Adrenal gland (tissue), 5 donors: ENCODE data around the gene APBA2.

Experiments used
- CTCF ChIP-seq, 6 experiments: fragments of 450-650 bp in 4 of 6; fragments of 200-600 bp in 2 of 6; sonication (generic) in 1 of 6; IDR thresholded peaks; 1 replicate in 5 of 6; 2 replicates in 1 of 6; pipeline versions ENCODE4 v1.5.1 to v1.8.0; 2016 to 2021; ENCODE audit warnings: antibody characterized with exemption in 6 of 6, mild to moderate bottlenecking in 2 of 6, moderate library complexity in 1 of 6
- POLR2A ChIP-seq, 2 donors: fragments of 450-650 bp; IDR thresholded peaks; one replicate each; pipeline ENCODE4 v1.6.1; 2017; ENCODE audit warnings: antibody characterized with exemption in 2 of 2, mild to moderate bottlenecking in 2 of 2, moderate library complexity in 1 of 2
- donor health status: DM: no; HTN: no; CAD: no.

- TF ChIP-seq POLR2A (IDR thresholded peaks at IDR 0.05) (no peak), CTCF (IDR thresholded peaks at IDR 0.05) (no peak)
Measured at GRCh38 chr15:28871168-28871567, 14.6 kb upstream of the APBA2 start.
